Measurements from ENCODE around the gene ACTA2. TPM values are rescaled to one million over a fixed set of nuclear protein-coding genes. Genes with fewer than 3 reads are reported as not detected.

Gene ACTA2
- total RNA-seq, 4 donors from 2014 or later: 146 to 162 (median 152) TPM

DNA sequence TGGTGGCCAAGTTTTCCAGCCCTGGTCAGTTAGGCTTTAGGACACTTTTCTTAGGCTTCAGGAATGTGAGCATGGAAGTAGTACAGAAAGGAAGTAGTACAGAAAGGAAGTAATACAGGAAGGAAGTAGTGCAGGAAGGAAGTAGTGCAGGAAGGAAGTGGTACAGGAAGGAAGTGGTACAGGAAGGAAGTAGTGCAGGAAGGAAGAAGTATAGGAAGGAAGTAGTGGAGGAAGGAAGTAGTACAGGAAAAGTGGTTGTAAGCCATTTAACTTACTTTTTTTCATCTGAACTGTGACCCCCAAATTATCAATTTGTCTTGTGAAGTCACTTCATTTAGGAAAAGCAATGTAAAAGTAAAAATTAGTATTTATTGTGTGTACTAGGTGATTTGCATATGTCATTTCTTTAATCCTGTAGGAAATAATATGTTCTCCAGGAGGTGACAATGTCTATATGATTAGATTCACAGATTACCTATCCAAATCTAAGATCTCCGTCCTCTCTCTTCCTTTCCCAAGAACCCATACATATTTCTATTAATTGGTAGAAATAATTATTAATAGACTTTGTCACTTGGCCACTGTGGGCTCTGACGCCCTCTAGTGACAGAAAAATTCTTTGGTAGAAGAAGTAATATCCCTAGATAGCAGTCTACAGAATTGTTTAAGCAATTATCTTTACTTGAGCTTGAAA is 34.1 kb upstream of the ACTA2 start:
- Histone ChIP-seq H3K9me3 (no peaks in the 10 kb centered on the region), H3K4me3 (no peak overlapping the region), H3K36me3 (no peaks in the 10 kb centered on the region), H3K4me1 (peaks cover 13% of the 10 kb centered on the region), H3K27me3 (no peaks in the 10 kb centered on the region), H3K27ac (no peak overlapping the region)
- TF ChIP-seq EP300 (IDR thresholded peaks at IDR 0.05): no peak
- TF ChIP-seq, protein P1, sequence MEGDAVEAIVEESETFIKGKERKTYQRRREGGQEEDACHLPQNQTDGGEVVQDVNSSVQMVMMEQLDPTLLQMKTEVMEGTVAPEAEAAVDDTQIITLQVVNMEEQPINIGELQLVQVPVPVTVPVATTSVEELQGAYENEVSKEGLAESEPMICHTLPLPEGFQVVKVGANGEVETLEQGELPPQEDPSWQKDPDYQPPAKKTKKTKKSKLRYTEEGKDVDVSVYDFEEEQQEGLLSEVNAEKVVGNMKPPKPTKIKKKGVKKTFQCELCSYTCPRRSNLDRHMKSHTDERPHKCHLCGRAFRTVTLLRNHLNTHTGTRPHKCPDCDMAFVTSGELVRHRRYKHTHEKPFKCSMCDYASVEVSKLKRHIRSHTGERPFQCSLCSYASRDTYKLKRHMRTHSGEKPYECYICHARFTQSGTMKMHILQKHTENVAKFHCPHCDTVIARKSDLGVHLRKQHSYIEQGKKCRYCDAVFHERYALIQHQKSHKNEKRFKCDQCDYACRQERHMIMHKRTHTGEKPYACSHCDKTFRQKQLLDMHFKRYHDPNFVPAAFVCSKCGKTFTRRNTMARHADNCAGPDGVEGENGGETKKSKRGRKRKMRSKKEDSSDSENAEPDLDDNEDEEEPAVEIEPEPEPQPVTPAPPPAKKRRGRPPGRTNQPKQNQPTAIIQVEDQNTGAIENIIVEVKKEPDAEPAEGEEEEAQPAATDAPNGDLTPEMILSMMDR (IDR thresholded peaks at IDR 0.05): peak; percentile 66 to 72
- TF ChIP-seq POLR2AphosphoS5 (IDR thresholded peaks at IDR 0.05): no peak
- no peak for TF ChIP-seq POLR2A (IDR thresholded peaks at IDR 0.05)
- no peak for DNase-seq (ENCODE audit: low spot score in 2 of 2)
- 20% methylated on average over 2 of the region's 2 CpGs for WGBS

DNA sequence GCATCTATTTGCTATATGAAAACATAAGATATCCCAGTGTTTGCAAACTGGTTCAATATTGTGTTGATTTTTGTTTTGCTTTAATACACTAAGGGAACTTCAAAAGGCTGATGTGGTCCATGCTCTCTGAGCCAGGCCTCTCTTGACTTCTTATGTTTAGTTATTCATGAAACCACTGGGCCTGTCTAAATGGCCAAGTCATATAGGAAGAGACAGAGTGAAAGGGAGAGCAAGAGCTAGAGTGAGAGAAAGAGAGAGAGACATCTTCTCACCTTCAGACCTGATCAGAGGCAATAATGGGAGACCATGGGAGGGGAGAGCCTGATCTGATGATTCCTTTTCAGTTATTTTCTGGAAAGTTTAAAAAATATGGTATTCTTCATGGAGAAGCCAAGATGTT is 32.0 kb upstream of the ACTA2 start:
- Histone ChIP-seq H3K4me3 (no peak overlapping the region), H3K4me1 (peaks cover 19% of the 10 kb centered on the region), H3K36me3 (no peaks in the 10 kb centered on the region), H3K27me3 (no peaks in the 10 kb centered on the region), H3K9me3 (no peaks in the 10 kb centered on the region), H3K27ac (no peak overlapping the region)
- no peak for DNase-seq (ENCODE audit: low spot score in 2 of 2)
- no peak for TF ChIP-seq EP300 (IDR thresholded peaks at IDR 0.05)
- TF ChIP-seq POLR2A (IDR thresholded peaks at IDR 0.05): no peak
- TF ChIP-seq POLR2AphosphoS5 (IDR thresholded peaks at IDR 0.05): no peak
- TF ChIP-seq, protein P1 (IDR thresholded peaks at IDR 0.05): no peak

DNA sequence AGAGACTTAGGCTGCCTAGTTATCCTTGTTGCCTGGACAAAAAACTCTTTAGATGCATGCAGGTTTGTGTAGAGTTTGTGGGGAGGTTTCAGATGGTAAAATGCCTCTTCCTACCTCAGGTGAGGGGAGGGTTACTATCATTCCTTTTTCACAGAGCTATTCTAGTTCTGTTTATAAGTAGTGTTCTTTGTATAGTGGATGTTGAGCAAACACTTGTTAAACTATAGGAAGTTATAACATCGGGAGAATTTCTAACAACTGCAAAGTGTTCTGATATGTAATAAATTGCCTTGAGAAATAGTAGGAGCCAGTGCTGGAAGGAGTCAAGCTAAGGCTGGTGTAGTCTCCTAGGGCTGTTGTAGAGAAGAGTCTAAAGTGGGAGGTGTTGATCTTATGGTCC is 31.4 kb upstream of the ACTA2 start:
- Histone ChIP-seq H3K36me3 (no peaks in the 10 kb centered on the region), H3K27ac (no peak overlapping the region), H3K4me3 (no peak overlapping the region), H3K9me3 (no peaks in the 10 kb centered on the region), H3K4me1 (peaks cover 19% of the 10 kb centered on the region), H3K27me3 (no peaks in the 10 kb centered on the region)
- no peak for DNase-seq (ENCODE audit: low spot score in 2 of 2)
- TF ChIP-seq EP300 (IDR thresholded peaks at IDR 0.05) (no peak), POLR2A (IDR thresholded peaks at IDR 0.05) (no peak), POLR2AphosphoS5 (IDR thresholded peaks at IDR 0.05) (no peak)
- TF ChIP-seq, protein P1 (IDR thresholded peaks at IDR 0.05): no peak
- 74% methylated on average over 1 of the region's 1 CpG for WGBS

DNA sequence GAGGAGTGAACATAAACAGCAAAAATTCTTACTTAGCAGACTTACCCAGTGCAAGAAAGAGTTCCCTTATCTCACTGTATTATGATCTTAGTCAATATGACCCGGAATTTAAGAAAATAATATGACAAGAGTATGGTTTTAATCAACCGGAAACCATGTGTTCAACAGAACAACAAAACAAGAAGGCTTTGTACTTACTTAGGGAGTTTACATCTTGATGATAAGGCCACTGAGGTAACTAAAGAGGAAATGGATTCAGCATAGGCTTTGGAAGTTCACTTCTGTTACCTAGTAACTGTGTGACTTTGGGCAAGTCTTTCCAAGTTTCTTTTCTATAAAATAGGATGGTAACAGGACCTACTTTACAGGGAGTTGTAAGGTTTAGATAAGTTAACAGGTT is 30.6 kb upstream of the ACTA2 start:
- H3K4me1 ChIP-seq: peaks cover 24% of the 10 kb centered on the region
- WGBS: 64% methylated on average over 2 of the region's 2 CpGs

DNA sequence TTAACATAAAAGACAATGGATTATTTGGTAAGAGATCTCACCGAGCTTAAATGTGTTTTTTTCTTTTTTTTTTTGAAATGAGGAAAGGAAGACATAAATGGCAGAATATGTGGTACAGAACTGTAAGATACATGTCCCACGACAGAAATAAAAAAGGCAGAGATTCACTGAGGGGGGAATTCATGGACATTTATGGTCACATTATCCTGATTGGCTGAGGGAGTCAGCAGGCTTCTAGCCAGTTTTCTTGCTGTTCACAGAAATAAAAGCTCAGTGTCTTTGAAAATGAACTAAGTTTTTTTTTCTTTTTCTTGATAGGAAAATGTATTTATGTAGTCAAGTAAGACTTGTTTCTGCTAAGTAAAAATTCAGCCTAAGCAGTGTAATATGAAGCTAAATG is 29.8 kb upstream of the ACTA2 start:
- Histone ChIP-seq H3K9me3 (no peaks in the 10 kb centered on the region), H3K4me3 (no peak overlapping the region), H3K4me1 (peaks cover 24% of the 10 kb centered on the region), H3K27me3 (no peaks in the 10 kb centered on the region), H3K36me3 (no peaks in the 10 kb centered on the region), H3K27ac (no peak overlapping the region)
- WGBS: 70% methylated on average over 2 of the region's 2 CpGs
- TF ChIP-seq, protein P1 (IDR thresholded peaks at IDR 0.05): no peak
- TF ChIP-seq EP300 (IDR thresholded peaks at IDR 0.05) (no peak), POLR2AphosphoS5 (IDR thresholded peaks at IDR 0.05) (no peak), POLR2A (IDR thresholded peaks at IDR 0.05) (no peak)
- DNase-seq (ENCODE audit: low spot score in 2 of 2): no peak

More for the DNA sequence above, 30.6 kb upstream of the ACTA2 start:
- Histone ChIP-seq H3K27ac (no peak overlapping the region), H3K4me3 (no peak overlapping the region), H3K27me3 (no peaks in the 10 kb centered on the region), H3K9me3 (no peaks in the 10 kb centered on the region), H3K36me3 (no peaks in the 10 kb centered on the region)
- TF ChIP-seq POLR2A (IDR thresholded peaks at IDR 0.05) (no peak), POLR2AphosphoS5 (IDR thresholded peaks at IDR 0.05) (no peak), EP300 (IDR thresholded peaks at IDR 0.05) (no peak)
- TF ChIP-seq, protein P1 (IDR thresholded peaks at IDR 0.05): no peak
- DNase-seq (ENCODE audit: low spot score in 2 of 2): no peak
